Lower leg skin (tissue), 3 donors: ENCODE data around the gene CREBBP.

Source experiments
- CTCF ChIP-seq, 3 donors: fragments of 450-650 bp; IDR thresholded peaks; one replicate each; pipeline ENCODE4 v1.5.1; 2016; ENCODE audit warnings: antibody characterized with exemption in 3 of 3, mild to moderate bottlenecking in 3 of 3, moderate library complexity in 2 of 3
- POLR2A ChIP-seq, 2 donors: fragments of 450-650 bp; IDR thresholded peaks; one replicate each; pipeline ENCODE4 v1.6.1; 2016 to 2017; ENCODE audit warnings: antibody characterized with exemption in 2 of 2, mild to moderate bottlenecking in 1 of 2, moderate library complexity in 1 of 2

DNA sequence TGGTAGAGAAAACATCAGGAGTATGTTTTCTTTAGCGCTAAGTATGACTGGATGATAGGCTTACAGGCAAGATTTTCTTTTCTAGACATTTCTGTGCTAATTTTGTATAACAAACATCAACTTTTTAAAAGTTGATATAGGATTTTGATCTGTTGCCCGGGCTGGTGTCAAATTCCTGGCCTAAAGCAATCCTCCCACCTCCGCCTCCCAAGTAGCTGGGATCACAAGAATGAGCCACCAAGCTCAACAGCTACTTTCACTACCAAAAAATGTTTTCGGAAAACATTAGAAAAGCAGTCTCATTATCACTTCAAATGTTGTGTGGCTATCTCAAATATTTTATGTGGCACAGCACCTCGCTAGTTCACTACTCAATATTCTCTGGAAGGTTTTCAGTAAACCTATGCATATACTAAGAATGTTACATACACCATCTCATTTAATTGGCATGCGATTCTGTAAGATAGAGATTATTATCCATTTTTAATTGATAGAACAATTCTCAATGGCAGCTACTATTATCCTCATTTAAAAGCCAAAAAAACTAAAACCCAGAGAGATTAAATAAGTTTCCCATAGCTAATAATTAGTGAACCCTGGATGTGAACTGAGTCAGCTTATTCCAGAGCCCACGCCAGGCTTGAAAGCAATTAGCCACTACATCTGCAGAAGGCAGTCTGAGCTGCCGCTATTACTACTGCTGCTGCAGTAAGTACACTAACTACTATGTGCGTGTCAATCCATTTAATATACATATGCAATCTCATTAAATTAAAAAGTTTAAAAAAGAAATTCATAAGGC is 41.7 kb downstream of the CREBBP start:
- no peak for TF ChIP-seq POLR2A (IDR thresholded peaks at IDR 0.05)
- TF ChIP-seq CTCF (IDR thresholded peaks at IDR 0.05), result no peak
